ENCODE results near the gene SERPINB4.

The SERPINB4 gene

GRCh38 chr18:63591725-63592124, 52.3 kb downstream of the SERPINB4 start:
- H3K27me3 ChIP-seq (ENCODE audit: low read length): no peaks in the 10 kb centered on the region
- H3F3A ChIP-seq (ENCODE audit: insufficient read depth): no peaks in the 10 kb centered on the region
- H3K27ac ChIP-seq (ENCODE audit: low read depth, low read length): no peak overlapping the region
- no peak overlapping the region for H3K4me2 ChIP-seq (ENCODE audit: low read depth, low read length, poor library complexity, severe bottlenecking)
- H4K20me1 ChIP-seq (ENCODE audit: low read depth, low read length): no peaks in the 10 kb centered on the region
- H3K9me2 ChIP-seq (replicated peaks; ENCODE audit: insufficient read depth, low read length): no peaks in the 10 kb centered on the region
- no peaks in the 10 kb centered on the region for H3K79me2 ChIP-seq (ENCODE audit: insufficient read depth, low read length)
- TF ChIP-seq EZH2phosphoT487 (conservative IDR thresholded peaks at IDR 0.05; ENCODE audit: low read length) (no peak), CTCF (IDR thresholded peaks at IDR 0.05; ENCODE audit: insufficient read depth, low read length, poor library complexity, severe bottlenecking) (no peak)
- H2AFZ ChIP-seq (ENCODE audit: low read depth, low read length, severe bottlenecking): no peak overlapping the region
- H3K9ac ChIP-seq (ENCODE audit: low read length): no peak overlapping the region
- H3K9me3 ChIP-seq (ENCODE audit: insufficient read depth, low read length): no peaks in the 10 kb centered on the region
- no peak overlapping the region for H3K4me3 ChIP-seq (ENCODE audit: insufficient read depth, low read length, poor library complexity, severe bottlenecking)
- H3K36me3 ChIP-seq (ENCODE audit: low read length): no peaks in the 10 kb centered on the region

GRCh38 chr18:63590966-63591695, 52.9 kb downstream of the SERPINB4 start:
- no peak overlapping the region for H2AFZ ChIP-seq (ENCODE audit: low read depth, low read length, severe bottlenecking)
- H3K36me3 ChIP-seq (ENCODE audit: low read length): no peaks in the 10 kb centered on the region
- no peak overlapping the region for H3K9ac ChIP-seq (ENCODE audit: low read length)
- H3F3A ChIP-seq (ENCODE audit: insufficient read depth): no peaks in the 10 kb centered on the region
- no peak overlapping the region for H3K4me3 ChIP-seq (ENCODE audit: insufficient read depth, low read length, poor library complexity, severe bottlenecking)
- no peaks in the 10 kb centered on the region for H3K79me2 ChIP-seq (ENCODE audit: insufficient read depth, low read length)
- H3K27ac ChIP-seq (ENCODE audit: low read depth, low read length): no peak overlapping the region
- H3K9me2 ChIP-seq (replicated peaks; ENCODE audit: insufficient read depth, low read length): no peaks in the 10 kb centered on the region
- H3K9me3 ChIP-seq (ENCODE audit: insufficient read depth, low read length): no peaks in the 10 kb centered on the region
- no peak overlapping the region for H3K4me2 ChIP-seq (ENCODE audit: low read depth, low read length, poor library complexity, severe bottlenecking)
- H3K27me3 ChIP-seq (ENCODE audit: low read length): no peaks in the 10 kb centered on the region
- H4K20me1 ChIP-seq (ENCODE audit: low read depth, low read length): no peaks in the 10 kb centered on the region
- no peak for TF ChIP-seq EZH2phosphoT487 (conservative IDR thresholded peaks at IDR 0.05; ENCODE audit: low read length)

DNA sequence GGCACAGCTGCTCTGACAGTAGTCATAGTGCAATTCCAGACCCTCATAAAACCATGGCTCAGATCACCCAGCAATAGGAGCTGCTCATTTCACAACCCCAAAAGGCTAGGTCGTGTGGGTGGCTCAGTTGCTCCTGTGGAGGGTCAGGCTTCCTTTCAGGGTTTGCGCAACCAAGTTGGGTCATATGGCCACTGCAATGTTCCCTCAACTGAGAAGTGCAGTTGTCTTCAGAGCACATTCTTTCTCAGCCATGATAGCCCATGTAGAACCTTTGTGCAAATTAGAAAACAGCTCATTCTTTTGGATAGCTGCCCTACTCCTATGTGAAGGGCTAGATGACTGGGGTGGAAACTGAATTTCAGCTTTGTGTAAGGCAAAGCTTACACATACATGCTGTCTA, 53.7 kb downstream of the SERPINB4 start:
- no peaks in the 10 kb centered on the region for H3K27me3 ChIP-seq (ENCODE audit: low read length)
- no peak overlapping the region for H2AFZ ChIP-seq (ENCODE audit: low read depth, low read length, severe bottlenecking)
- no peaks in the 10 kb centered on the region for H3K79me2 ChIP-seq (ENCODE audit: insufficient read depth, low read length)
- H3K9me3 ChIP-seq (ENCODE audit: insufficient read depth, low read length): no peaks in the 10 kb centered on the region
- no peaks in the 10 kb centered on the region for H3K36me3 ChIP-seq (ENCODE audit: low read length)
- no peaks in the 10 kb centered on the region for H3F3A ChIP-seq (ENCODE audit: insufficient read depth)
- H3K27ac ChIP-seq (ENCODE audit: low read depth, low read length): no peak overlapping the region
- no peak overlapping the region for H3K4me2 ChIP-seq (ENCODE audit: low read depth, low read length, poor library complexity, severe bottlenecking)
- H3K4me3 ChIP-seq (ENCODE audit: insufficient read depth, low read length, poor library complexity, severe bottlenecking): no peak overlapping the region
- H3K9ac ChIP-seq (ENCODE audit: low read length): no peak overlapping the region
- TF ChIP-seq CTCF (IDR thresholded peaks at IDR 0.05; ENCODE audit: insufficient read depth, low read length, poor library complexity, severe bottlenecking): no peak
- TF ChIP-seq EZH2phosphoT487 (conservative IDR thresholded peaks at IDR 0.05; ENCODE audit: low read length): no peak
- H4K20me1 ChIP-seq (ENCODE audit: low read depth, low read length): no peaks in the 10 kb centered on the region
- no peaks in the 10 kb centered on the region for H3K9me2 ChIP-seq (replicated peaks; ENCODE audit: insufficient read depth, low read length)

- no peaks in the 10 kb centered on the region for H3K9me3 ChIP-seq (ENCODE audit: insufficient read depth, low read length)
- no peak overlapping the region for H2AFZ ChIP-seq (ENCODE audit: low read depth, low read length, severe bottlenecking)
- H3K9ac ChIP-seq (ENCODE audit: low read length): no peak overlapping the region
- TF ChIP-seq CTCF (IDR thresholded peaks at IDR 0.05; ENCODE audit: insufficient read depth, low read length, poor library complexity, severe bottlenecking) (no peak), EZH2phosphoT487 (conservative IDR thresholded peaks at IDR 0.05; ENCODE audit: low read length) (no peak)
- H3K9me2 ChIP-seq (replicated peaks; ENCODE audit: insufficient read depth, low read length): no peaks in the 10 kb centered on the region
- H3K27me3 ChIP-seq (ENCODE audit: low read length): no peaks in the 10 kb centered on the region
- H3K4me2 ChIP-seq (ENCODE audit: low read depth, low read length, poor library complexity, severe bottlenecking): no peak overlapping the region
- no peak overlapping the region for H3K27ac ChIP-seq (ENCODE audit: low read depth, low read length)
- no peaks in the 10 kb centered on the region for H3F3A ChIP-seq (ENCODE audit: insufficient read depth)
- no peaks in the 10 kb centered on the region for H3K36me3 ChIP-seq (ENCODE audit: low read length)
- no peak overlapping the region for H3K4me3 ChIP-seq (ENCODE audit: insufficient read depth, low read length, poor library complexity, severe bottlenecking)
- no peaks in the 10 kb centered on the region for H4K20me1 ChIP-seq (ENCODE audit: low read depth, low read length)
- no peaks in the 10 kb centered on the region for H3K79me2 ChIP-seq (ENCODE audit: insufficient read depth, low read length)
Measured at GRCh38 chr18:63588909-63589308, 55.1 kb downstream of the SERPINB4 start.
